Measurements from ENCODE around the gene CDK2AP2.
"Not testable (repeated sequence)": the region's sequence is repeated elsewhere in the genome, so short reads cannot be mapped to it uniquely, and the experiment has no call there.

CDK2AP2 gene

DNA sequence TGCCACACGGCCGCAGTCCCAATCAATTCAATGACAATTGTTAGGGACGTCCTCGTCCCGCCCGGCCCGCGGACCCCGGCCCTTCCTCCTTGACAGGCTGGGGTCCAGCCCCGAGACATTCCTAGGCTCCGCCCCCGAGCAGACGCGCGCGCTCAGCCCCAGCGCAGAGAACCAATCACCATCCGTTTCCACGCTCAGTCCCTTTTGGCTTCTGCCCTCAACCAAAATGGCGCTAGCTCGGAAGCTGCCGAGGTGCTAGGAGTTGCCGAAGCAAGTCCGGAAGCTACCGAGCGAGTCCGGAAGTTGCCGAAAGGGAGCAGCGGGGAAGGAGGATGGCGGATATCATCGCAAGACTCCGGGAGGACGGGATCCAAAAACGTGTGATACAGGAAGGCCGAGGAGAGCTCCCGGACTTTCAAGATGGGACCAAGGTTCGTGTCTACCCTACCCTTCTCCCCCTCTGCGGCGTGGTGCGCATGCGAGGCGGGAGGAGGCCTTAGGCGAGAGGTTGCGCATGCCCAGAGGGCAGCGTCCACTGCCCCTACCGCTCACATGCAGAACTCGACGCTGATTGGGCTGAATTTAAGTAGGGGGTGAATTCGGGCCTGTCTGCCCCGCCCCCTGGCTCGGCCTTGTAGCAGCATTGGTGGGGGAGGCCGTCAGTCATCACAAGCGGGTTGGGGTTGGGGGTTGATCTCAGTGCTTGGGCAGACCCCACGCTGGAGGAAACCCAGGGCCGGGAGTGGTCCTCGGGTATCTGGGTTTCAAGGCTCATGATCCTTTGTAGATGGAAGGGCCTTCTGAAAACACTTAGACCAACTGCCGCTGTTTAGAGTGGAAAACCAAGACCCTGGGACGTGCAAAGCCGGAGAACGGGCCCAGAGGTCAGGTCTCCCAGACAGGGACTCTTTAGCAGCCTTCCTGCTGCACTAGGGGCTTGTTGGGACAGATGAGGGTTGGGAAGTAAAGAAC lies 24.8 kb downstream of the CDK2AP2 start, which contains the start of gene AIP:
Gene AIP (plus strand): TSS at position 200 of the 972 bp plus-strand sequence. CDS start 133 bp downstream, at position 333.
- DNase-seq (ENCODE audit: extremely low read depth, low read depth): peak; percentile 97
- peak within 1 kb of the TSS; percentile 57 for H3K4me3 ChIP-seq (replicated peaks; ENCODE audit: low read depth, low read length)
- TF ChIP-seq, protein P1, sequence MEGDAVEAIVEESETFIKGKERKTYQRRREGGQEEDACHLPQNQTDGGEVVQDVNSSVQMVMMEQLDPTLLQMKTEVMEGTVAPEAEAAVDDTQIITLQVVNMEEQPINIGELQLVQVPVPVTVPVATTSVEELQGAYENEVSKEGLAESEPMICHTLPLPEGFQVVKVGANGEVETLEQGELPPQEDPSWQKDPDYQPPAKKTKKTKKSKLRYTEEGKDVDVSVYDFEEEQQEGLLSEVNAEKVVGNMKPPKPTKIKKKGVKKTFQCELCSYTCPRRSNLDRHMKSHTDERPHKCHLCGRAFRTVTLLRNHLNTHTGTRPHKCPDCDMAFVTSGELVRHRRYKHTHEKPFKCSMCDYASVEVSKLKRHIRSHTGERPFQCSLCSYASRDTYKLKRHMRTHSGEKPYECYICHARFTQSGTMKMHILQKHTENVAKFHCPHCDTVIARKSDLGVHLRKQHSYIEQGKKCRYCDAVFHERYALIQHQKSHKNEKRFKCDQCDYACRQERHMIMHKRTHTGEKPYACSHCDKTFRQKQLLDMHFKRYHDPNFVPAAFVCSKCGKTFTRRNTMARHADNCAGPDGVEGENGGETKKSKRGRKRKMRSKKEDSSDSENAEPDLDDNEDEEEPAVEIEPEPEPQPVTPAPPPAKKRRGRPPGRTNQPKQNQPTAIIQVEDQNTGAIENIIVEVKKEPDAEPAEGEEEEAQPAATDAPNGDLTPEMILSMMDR (IDR thresholded peaks at IDR 0.05; ENCODE audit: low read depth, low read length, missing control alignments): no peak

DNA sequence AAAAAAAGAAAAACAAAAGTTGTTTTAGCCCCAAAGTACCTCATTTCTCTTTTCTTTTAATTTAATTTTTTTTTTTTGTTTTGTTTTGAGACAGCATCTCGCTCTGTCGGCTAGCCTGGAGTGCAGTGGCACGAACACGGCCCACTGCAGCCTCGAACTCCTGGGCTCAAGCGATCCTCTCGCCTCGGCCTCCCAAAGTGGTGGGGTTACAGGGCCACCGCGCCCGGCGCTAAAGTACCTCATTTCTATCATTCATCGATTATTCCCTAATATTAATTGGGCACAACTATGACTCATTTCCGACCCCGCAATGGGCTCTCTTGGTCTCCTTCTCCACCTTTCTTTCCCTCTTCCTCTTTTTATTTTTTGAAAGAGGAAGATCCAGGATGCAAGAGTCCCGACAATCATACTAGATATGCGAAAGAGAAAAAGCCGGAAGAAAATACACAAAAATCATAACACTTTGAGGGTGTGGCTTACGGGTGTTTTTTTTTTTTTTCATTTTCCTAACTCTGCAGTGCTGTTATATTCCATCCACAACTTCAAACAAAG lies 25.6 kb downstream of the CDK2AP2 start:
- TF ChIP-seq, protein P1 (IDR thresholded peaks at IDR 0.05; ENCODE audit: low read depth, low read length, missing control alignments): no peak
- DNase-seq (ENCODE audit: extremely low read depth, low read depth): no peak
- H3K4me3 ChIP-seq (replicated peaks; ENCODE audit: low read depth, low read length): peak overlapping the region; percentile 57

DNA sequence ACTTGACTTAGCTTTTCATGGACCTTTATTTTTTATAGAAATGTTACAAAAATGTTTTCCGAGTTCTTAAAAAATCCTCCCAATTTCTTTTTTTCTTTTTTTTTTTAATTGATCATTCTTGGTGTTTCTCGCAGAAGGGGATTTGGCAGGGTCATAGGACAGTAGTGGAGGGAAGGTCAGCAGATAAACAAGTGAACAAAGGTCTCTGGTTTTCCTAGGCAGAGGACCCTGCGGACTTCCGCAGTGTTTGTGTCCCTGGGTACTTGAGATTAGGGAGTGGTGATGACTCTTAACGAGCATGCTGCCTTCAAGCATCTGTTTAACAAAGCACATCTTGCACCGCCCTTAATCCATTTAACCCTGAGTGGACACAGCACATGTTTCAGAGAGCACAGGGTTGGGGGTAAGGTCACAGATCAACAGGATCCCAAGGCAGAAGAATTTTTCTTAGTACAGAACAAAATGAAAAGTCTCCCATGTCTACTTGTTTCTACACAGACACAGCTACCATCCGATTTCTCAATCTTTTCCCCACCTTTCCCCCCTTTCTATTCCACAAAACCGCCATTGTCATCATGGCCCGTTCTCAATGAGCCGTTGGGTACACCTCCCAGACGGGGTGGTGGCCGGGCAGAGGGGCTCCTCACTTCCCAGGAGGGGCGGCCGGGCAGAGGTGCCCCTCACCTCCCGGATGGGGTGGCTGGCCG lies 30.5 kb downstream of the CDK2AP2 start:
- DNase-seq (ENCODE audit: extremely low read depth, low read depth): not testable (repeated sequence)

DNA sequence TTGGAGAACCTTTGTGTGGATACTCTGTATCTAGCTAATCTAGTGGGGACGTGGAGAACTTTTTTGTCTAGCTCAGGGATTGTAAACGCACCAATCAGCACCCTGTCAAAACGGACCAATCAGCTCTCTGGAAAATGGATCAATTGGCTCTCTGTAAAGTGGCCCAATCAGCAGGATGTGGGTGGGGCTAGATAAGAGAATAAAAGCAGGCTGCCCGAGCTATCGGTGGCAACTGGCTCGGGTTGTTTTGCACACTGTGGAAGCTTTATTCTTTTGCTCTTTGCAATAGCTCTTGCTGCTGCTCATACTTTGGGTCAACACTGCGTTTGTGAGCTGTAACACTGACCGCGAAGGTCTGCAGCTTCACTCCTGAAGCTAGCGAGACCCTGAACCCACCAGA lies 31.3 kb downstream of the CDK2AP2 start:
- H3K4me3 ChIP-seq (replicated peaks; ENCODE audit: low read depth, low read length): not testable (repeated sequence)

More for the DNA sequence above, 30.5 kb downstream of the CDK2AP2 start:
- not testable (repeated sequence) for H3K4me3 ChIP-seq (replicated peaks; ENCODE audit: low read depth, low read length)

DNA sequence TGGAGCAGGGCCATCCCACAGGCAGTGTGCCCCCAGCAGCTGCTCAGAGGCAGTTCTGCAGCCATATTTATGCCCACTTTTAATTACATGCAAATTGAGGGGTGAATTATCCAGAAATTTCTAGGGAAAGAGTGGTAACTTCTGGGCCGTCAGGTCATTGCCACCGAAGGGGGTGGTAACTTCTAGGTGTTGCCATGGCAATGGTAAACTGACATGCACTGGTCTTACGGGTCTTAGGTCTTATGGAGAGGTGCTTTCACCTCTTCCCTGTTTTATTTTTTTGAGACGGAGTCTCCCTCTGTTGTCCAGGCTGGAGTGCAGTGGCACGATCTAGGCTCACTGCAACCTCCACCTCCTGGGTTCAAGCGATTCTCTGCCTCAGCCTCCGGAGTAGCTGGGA lies 35.1 kb downstream of the CDK2AP2 start:
- no peak for DNase-seq (ENCODE audit: extremely low read depth, low read depth)
- H3K4me3 ChIP-seq (replicated peaks; ENCODE audit: low read depth, low read length): no peak overlapping the region
- TF ChIP-seq, protein P1 (IDR thresholded peaks at IDR 0.05; ENCODE audit: low read depth, low read length, missing control alignments): no peak

More for the DNA sequence above, 31.3 kb downstream of the CDK2AP2 start:
- not testable (repeated sequence) for DNase-seq (ENCODE audit: extremely low read depth, low read depth)

DNA sequence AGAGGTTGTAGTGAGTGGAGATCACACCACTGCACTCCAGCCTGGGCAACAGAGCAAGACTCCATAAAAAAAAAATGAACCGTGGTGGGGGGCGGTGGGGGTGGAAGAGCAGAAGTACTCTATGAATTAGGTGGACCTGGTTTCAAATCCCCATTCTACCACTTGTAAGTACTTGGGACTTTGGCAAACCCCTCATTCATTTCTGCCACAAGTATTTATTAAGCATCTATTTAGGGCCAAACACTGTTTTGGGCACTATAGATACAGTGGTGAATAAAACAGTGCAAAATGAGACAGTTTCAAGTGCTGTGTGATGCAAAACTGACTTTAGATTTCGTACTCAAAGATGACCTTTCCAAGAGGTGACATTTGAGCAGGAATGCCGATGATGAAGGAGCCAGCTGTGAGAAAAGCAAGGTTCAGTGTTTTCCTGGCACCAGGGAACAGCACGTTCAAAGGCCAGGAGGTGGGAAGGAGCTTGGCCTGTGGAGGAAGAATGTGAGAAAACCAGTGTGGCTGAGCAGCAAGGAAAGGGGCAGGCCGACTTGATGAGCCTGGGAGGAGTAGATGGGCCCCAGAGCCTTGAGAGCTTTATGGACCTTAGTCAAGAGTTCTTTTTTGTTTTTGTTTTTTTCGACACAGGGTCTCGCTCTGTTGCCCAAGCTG lies 37.5 kb downstream of the CDK2AP2 start:
- TF ChIP-seq, protein P1 (IDR thresholded peaks at IDR 0.05; ENCODE audit: low read depth, low read length, missing control alignments): no peak
- DNase-seq (ENCODE audit: extremely low read depth, low read depth): no peak
- H3K4me3 ChIP-seq (replicated peaks; ENCODE audit: low read depth, low read length): no peak overlapping the region

DNA sequence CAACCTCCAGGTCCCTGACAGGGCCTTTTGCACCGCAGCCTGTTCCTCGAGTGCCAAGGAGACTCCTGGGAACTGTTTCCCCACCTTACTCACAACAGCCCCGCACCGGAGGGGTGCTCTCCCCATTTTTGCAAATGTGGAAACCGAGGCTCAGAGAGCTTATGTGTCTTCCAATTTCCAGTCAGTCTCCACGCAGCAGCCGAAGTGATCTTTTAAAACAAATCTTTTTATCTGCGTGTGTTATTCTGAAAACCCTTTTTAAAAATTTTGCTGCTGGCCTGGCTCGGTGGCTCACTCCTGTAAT lies 38.5 kb downstream of the CDK2AP2 start:
- TF ChIP-seq, protein P1 (IDR thresholded peaks at IDR 0.05; ENCODE audit: low read depth, low read length, missing control alignments): no peak
- peak overlapping the region; percentile 55 for H3K4me3 ChIP-seq (replicated peaks; ENCODE audit: low read depth, low read length)
- no peak for DNase-seq (ENCODE audit: extremely low read depth, low read depth)
